ENCODE data around the gene TMUB1.

The TMUB1 gene

GRCh38 chr7:151121380-151122170 is 38.3 kb upstream of the TMUB1 start:
- DNase-seq (ENCODE audit: low read depth, low spot score), result no peak

- no peak for DNase-seq (ENCODE audit: low read depth, low spot score)
Measured at GRCh38 chr7:151120896-151121295, 37.6 kb upstream of the TMUB1 start.

- DNase-seq (ENCODE audit: low read depth, low spot score), result no peak
Measured at GRCh38 chr7:151119902-151120301, 36.6 kb upstream of the TMUB1 start.

DNA sequence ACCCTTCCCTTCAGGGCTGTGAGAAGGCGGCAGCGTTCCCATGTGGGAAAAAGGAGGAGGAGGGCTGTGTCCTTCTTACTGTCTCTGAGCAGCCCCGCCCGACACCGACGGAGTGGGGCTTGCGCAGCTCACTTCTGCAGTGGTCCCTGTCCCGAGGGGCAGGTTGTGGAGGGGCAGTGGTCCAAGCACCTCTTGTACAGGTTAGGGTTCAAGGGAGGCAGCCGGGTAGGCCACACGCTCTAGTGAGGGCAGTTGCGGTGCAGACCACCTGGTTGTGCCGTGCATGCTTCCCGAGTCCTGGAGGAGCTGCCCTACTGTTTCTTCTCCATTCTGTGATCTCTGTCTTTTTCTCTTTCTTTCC is 35.7 kb upstream of the TMUB1 start:
- no peak for DNase-seq (ENCODE audit: low read depth, low spot score)

DNA sequence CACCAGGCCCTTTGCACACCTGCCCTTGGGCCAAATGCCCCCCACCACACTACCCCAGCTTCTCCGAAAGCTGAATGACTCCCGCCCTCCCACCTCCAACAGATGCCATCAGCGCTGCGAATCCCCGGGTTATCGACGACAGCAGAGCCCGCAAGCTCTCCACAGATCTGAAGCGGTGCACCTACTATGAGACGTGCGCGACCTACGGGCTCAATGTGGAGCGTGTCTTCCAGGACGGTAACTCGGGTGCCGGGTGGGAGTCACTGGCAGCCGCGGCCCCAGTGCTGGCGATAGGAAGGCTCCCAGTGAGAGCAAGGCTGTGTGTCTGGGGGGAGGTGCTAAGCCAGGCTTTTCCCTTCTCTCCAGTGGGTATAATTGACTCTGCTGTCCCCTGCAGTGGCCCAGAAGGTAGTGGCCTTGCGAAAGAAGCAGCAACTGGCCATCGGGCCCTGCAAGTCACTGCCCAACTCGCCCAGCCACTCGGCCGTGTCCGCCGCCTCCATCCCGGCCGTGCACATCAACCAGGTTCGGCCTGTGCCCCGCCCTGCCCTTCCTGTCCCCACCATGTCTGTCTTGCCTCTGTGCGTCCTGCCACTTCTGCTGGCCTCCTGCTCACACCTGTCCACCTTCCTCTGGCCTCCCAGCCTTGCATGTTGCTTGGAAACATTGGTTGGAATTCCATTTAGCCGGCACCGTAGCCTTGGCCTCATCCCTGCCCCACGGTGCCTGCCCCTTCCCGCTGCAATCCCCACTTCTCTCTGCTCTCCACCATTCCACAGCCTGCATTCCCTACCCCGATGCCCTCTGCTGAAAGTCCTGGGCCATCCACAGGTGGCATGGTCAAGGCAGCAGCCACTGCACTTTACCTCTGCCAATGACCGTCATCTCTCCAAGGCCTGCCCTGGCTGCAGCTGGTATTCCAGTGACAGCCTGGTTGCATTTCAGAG is 35.1 kb upstream of the TMUB1 start:
- DNase-seq (ENCODE audit: low read depth, low spot score), result no peak

DNA sequence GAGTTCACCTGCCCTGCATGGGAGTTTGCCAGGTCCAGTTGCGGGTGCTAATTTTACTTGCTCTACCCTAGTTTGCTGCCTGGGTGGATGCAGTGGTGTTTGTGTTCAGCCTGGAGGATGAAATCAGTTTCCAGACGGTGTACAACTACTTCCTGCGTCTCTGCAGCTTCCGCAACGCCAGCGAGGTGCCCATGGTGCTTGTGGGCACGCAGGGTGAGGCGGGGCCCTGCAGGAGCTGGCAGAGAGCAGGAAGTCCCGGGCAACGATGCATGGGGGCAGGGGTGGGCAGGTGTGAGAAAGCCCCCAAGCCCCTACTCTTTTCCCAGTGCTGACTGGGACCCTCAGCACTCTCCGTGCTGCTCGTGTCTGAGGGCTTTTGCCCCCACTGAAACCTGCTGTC is 34.3 kb upstream of the TMUB1 start:
- no peak for DNase-seq (ENCODE audit: low read depth, low spot score)

DNA sequence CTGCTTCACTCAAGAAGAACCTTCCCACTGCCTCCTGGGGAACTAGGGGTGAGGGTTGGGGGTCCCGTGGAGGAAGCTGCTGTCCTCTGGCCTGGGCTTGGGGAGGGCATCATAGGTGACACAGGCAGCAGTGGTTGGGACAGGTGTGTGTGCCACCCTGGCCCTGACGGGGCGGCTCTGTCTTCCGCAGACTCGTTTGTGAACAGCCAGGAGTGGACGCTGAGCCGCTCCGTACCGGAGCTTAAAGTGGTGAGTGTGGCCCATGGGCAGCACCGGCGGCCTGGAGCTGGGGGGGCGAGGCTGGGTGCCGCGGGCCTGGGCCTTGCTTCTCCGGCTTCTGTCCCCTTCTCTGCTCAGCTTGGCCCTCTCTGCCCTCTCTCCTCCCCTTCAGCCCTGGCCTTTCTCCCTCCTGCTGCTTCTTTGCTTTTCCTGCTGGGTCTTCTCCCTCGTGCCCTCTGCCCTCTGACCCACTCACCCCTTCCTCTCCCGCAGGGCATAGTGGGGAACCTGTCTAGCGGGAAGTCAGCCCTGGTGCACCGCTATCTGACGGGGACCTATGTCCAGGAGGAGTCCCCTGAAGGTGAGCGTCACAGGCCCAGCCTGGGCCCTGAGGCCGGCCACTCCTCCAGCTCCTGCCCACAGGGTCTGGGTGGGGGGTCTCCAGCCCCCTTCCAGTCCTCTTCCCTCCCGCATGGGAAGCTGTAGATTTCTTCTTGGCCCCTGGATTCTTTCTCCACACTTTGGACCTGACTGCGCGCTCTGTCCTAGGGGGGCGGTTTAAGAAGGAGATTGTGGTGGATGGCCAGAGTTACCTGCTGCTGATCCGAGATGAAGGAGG is 33.5 kb upstream of the TMUB1 start:
- no peak for DNase-seq (ENCODE audit: low read depth, low spot score)

- no peak for DNase-seq (ENCODE audit: low read depth, low spot score)
Measured at GRCh38 chr7:151115836-151116418, 32.6 kb upstream of the TMUB1 start.

- no peak for DNase-seq (ENCODE audit: low read depth, low spot score)
Measured at GRCh38 chr7:151115121-151115835, 32.0 kb upstream of the TMUB1 start.

DNA sequence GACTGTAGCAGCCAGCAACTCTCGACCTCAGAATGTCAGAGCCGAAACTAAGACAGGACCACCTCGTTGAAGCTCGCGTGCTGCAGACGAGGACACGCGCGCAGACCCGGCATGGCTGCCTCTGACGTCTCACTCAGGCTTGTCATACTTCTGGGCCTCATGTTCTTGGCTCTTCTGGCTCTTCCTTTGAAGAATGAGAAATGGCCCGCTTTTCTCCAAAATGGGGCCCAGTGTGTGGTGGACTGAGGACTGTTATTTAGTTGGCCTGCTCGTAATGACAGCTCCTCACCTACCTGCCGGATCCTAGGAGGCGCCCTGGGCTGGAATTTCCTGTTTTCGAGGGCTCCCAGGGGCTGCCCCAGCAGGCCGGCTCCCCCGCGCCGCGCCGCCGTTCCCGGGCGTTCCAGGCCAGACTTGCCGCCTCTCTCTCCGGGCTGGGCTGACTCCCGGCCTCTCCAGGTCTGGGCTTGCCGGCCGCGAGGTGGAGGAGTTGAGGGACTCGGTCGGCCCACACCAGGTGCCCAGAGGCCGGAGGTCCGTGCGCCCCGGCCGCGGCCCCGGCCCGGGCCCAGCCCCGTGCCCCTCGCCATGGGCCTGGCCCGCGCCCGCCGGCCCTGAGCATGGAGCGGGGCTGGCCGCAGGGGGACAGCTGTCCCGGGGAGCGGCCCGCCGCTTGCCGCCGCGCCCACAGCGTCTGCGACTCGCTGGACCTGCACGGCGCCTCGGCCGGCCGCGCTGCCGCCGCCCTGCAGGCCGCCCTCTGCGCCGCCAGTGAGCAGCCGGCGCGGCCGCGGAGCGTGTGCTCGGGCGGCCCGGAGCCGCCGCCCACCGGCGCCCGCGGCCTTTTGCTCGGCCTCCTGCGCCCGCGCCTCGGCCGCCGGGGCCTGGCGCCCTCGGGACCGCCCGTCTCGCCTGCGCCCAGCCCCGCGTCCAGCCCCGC is 31.1 kb upstream of the TMUB1 start:
- no peak for DNase-seq (ENCODE audit: low read depth, low spot score)

DNA sequence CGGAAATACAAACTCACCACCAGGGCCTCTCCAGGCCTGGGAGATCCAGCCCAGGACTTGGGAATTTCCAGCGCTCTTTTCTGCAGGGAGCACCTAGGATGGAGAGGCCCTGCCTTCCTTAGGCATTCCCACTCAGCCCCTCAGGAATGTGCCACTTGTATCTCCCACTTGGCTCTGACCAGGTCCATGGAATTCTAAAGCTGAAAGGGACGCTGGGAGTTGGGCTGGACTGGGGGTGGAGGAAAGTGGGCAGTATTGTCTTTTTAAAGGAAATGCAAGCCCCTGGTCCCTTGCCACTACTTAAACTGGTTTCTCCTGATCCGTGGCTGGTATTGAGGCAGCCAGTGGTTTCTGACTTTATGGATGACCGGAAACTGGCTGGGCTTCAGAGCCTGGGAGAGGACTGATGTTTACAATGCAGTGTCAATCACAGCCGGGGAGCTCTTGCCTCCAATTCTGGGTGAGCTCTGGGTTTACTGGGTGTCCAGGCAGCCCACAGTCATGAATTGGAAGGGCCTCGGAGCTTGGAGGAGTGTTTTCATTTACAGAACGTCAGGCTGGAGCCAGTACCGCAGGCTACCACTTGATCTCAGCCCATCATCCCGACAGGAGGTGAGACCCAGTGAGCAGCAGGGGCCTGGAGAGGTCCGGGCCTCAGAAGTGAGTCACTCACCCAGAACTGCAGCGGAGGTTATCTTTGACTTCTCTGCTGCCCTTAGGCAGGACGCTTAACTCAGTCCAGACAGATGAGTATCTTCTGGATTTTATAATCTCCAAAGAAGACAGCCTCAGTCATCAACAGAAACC is 30.3 kb upstream of the TMUB1 start:
- no peak for DNase-seq (ENCODE audit: low read depth, low spot score)

DNA sequence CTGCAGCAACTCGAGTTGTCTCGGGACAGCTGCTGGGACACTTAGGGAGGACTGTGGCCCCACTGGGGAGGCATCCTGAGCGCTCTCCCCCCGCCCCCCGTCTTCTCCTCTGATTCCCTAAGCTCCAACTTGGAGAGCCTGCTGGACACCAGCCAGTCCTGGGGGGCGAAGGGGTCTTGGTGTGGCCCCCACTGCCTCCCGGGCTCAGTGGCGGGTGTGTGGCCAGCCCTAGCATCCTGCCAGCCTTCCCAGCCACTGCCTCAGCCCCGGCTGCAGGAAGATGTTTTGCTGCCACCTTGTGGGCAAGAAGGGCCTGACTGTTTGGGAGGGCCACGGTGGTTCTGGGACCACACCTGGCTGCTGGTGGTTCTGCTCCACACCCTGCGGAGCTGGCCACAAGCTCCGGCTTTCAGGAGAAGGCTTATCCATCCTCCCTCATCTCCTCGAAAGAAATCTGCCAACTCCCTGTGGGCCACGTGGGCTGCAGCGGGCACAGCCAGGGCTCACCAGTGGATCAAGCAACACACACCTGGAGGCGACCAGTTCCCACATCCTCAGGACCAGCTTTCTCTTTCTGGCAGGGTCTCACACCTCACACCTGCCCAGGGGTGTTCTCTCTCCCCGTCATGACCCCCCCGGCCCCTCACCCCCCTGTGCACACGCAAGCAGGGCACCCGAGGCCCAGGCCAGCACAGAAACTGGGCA is 27.8 kb upstream of the TMUB1 start:
- DNase-seq (ENCODE audit: low read depth, low spot score), result peak; percentile 56

DNA sequence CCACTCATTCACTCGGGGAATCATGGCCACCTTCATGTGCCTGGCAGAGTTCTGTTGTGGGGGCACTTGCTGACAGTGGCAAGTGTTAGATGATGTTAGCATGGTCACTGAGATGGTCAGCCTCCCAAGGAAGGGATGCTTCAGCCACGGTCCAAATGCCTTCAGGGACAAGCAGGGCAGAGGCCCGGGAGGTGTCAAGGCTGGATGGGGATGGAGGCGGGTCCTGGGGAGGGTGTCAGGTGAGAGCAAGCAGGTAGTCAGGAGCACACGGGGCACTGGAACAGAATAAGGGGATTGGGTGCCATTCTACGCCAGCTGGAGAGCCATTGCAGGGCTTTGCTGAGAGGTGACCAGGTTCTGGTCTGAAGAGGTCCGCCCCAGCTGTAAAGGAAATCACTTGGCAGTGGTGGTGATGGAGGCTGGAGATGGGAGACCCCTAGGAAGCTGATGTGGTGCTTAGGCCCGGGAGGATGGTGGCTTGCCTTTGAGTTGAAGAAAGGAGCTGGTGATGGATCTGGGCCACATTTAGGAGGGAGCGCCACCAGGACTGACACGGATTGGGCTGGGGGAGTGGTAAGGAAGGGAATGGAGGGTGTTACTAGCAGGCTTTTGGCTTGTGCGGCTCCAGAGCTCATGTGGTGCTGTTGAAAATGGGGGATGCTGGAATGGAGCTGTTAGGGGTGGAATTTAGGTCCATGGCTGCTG is 27.1 kb upstream of the TMUB1 start:
- DNase-seq (ENCODE audit: low read depth, low spot score), result no peak

DNA sequence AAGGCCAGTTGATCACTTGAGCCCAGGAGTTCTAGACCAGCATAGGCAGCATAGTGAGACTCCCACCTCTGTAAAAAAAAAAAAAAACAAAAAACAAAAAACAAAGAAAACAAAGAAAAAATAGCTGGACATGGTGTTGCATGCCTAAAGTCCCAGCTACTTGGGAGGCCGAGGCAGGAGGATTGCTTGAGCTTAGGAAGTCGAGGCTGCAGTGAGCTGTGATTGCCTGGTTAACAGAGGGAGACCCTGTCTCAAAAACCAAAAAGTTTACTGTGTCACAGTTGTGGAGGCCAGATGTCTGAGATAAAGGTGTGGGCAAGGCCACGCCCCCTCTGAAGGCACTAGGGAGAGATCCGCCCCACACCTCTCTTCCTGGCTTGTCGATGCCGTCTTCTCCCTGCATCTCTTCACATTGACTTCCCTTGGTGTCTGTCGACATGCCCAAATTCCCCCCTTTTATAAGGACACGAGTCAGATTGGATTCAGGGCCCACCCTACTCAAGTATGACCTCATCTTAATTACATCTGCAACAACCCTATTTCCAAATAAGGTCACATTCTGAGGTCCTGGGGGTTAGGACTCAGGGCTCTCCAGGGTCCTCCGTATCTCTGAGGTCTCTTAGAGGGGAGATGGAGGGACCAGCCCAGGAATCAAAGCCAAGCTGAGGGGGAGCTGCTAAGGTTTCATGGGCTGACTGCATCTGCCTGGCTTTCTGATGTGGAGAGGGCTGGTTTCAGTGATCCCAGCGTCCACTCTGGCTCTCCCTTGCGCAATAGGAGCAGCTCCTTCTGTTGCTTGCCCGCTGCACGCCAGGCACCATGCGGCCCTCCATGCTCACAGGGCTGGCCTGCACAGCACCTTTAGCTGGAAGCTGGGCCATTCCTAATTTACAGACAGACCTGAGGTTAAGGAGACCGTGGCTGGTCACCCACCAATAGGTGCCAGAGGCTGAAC is 26.1 kb upstream of the TMUB1 start:
- DNase-seq (ENCODE audit: low read depth, low spot score), result no peak

GRCh38 chr7:151107882-151108281 is 24.6 kb upstream of the TMUB1 start:
- DNase-seq (ENCODE audit: low read depth, low spot score), result no peak

GRCh38 chr7:151104411-151105235 is 21.3 kb upstream of the TMUB1 start:
- DNase-seq (ENCODE audit: low read depth, low spot score), result no peak

Data from activated CD4-positive, CD25-positive, alpha-beta regulatory T cell treated with anti-CD3 and anti-CD28 coated beads, Interleukin-2, amount 50 U/mL, for 16 hours (primary cell).